MCF 10A (cell line): ENCODE measurements around the gene PGBD2. TPM values are rescaled to one million over a fixed set of nuclear protein-coding genes. Genes with fewer than 3 reads are reported as not detected.

ENCODE experiments used
- BruUV-seq: library from RNA; stranded (reverse); fragments of 400-500 nt; replicated peaks from 2 replicates; lab custom pipeline; 2021; lab: Mats Ljungman, UMichigan
- CTCF ChIA-PET: fragments of 300-600 bp; sonication (Branson Sonifier 250); formaldehyde crosslinking; extraction: SDS; loops from one replicate; lab custom pipeline; 2021; ENCODE audit warnings: antibody characterized with exemption, inconsistent platforms; lab: Yijun Ruan, JAX
- POLR2A ChIA-PET: fragments of 300-600, 350-650 bp; sonication (Branson Sonifier 250); formaldehyde crosslinking; extraction: SDS; loops from one replicate; lab custom pipeline; 2020; ENCODE audit warnings: antibody characterized with exemption, inconsistent platforms; lab: Yijun Ruan, JAX
- DNase-seq: peaks from one replicate; pipeline ENCODE4 v3.0.0-alpha.2; 2018; ENCODE audit not compliant: unreplicated experiment
- H3K27ac Mint-ChIP-seq: one replicate; pipeline ENCODE4 v1.8.0; 2022; ENCODE audit warnings: mild to moderate bottlenecking, low read depth, mixed read lengths; ENCODE audit not compliant: unreplicated experiment
- H3K27me3 Mint-ChIP-seq: one replicate; pipeline ENCODE4 v1.8.0; 2022; ENCODE audit warnings: mixed read lengths; ENCODE audit not compliant: insufficient read depth, unreplicated experiment
- H3K36me3 Mint-ChIP-seq: one replicate; pipeline ENCODE4 v1.8.0; 2022; ENCODE audit warnings: mild to moderate bottlenecking, moderate library complexity, mixed read lengths; ENCODE audit not compliant: insufficient read depth, unreplicated experiment
- H3K4me1 Mint-ChIP-seq: one replicate; pipeline ENCODE4 v1.8.0; 2022; ENCODE audit warnings: mixed read lengths; ENCODE audit not compliant: insufficient read depth, unreplicated experiment
- H3K4me3 Mint-ChIP-seq: one replicate; pipeline ENCODE4 v1.8.0; 2022; ENCODE audit warnings: mild to moderate bottlenecking, moderate library complexity, mixed read lengths; ENCODE audit not compliant: unreplicated experiment
- H3K9me3 Mint-ChIP-seq: one replicate; pipeline ENCODE4 v1.8.0; 2022; ENCODE audit warnings: mixed read lengths; ENCODE audit not compliant: unreplicated experiment
- intact Hi-C: fragments of 100-400 bp; cut with micrococcal nuclease; formaldehyde crosslinking; loops from 2 replicates; pipeline ENCODE4 v1.14.1; 2022
- total RNA-seq: library from RNA; stranded (reverse); gene quantifications from 2 replicates; pipeline ENCODE4 v1.2.3, GENCODE V29; 2022
- TF ChIP-seq, protein P1 (sequence below): fragments of 200-600 bp; IDR thresholded peaks from one replicate; pipeline ENCODE4 v1.8.0; 2022; ENCODE audit warnings: antibody characterized with exemption, mild to moderate bottlenecking; ENCODE audit not compliant: unreplicated experiment

PGBD2 gene
- total RNA-seq, 1 experiment from 2014 or later: 5.2 TPM

DNA sequence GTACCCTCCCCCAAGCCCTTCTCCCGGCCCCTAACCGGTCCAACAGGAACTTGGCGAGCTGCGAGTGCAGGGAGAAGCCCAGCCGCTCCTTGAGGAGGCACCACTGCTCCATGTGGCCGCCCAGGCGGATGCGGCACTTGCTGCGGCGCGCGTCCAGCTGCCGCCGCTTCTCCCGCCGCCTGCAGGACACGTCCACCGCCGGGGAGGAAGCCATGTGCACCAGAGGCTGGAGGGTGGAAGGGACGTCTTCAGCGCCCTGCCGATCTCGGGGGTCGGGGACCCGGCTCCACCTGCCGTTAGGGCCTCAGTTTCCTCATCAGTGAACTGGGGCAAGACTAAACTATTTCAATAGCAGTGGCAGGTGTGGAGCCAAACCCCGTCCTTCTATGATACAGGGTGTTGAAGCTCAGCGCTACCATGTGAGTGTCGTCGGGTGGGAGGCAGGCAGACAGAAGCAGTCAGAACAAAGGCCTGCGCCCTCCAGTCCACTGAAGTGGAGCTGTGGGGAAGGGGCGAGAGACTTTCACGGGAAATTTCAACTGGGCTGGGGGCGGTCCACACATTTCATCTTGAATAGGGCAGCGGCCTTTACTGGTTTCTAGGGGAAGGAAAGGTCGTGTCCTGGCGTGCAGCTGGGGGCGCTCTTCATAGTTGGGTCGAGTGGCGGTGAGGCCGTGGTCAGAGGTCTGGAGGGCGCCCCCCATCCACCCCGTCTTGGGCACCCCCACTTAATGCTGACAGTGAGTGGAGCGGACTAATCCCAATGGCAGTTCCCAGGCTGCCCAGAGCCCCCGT, 47.7 kb upstream of the PGBD2 start:
- Mint-ChIP-seq H3K4me1 (peaks cover 24% of the 10 kb centered on the region), H3K36me3 (peaks cover 17% of the 10 kb centered on the region), H3K9me3 (no peaks in the 10 kb centered on the region), H3K4me3 (peak overlapping the region; percentile 77), H3K27ac (peak overlapping the region; percentile 70), H3K27me3 (no peaks in the 10 kb centered on the region)
- DNase-seq: peak; percentile 78
- CTCF ChIA-PET: interaction anchor here (0.6 to 6.4 kb wide), 28 partner anchors 9 to 162 kb away, joined by 3 to 44 read pairs (median 5); partner anchors contain the start of genes PGBD2, SH3BP5L and ZNF672
- POLR2A ChIA-PET: interaction anchor here (0.7 to 9.8 kb wide), 21 partner anchors 9 to 154 kb away, joined by 3 to 234 read pairs (median 5); partner anchors contain the start of genes PGBD2, SH3BP5L and ZNF672
- TSS peak; percentile 51 for BruUV-seq
- intact Hi-C loops: loop anchor here (1.0 kb wide), 5 partner anchors 16 to 66 kb away; partner anchors contain the start of genes PGBD2 and ZNF672
- TF ChIP-seq, protein P1, sequence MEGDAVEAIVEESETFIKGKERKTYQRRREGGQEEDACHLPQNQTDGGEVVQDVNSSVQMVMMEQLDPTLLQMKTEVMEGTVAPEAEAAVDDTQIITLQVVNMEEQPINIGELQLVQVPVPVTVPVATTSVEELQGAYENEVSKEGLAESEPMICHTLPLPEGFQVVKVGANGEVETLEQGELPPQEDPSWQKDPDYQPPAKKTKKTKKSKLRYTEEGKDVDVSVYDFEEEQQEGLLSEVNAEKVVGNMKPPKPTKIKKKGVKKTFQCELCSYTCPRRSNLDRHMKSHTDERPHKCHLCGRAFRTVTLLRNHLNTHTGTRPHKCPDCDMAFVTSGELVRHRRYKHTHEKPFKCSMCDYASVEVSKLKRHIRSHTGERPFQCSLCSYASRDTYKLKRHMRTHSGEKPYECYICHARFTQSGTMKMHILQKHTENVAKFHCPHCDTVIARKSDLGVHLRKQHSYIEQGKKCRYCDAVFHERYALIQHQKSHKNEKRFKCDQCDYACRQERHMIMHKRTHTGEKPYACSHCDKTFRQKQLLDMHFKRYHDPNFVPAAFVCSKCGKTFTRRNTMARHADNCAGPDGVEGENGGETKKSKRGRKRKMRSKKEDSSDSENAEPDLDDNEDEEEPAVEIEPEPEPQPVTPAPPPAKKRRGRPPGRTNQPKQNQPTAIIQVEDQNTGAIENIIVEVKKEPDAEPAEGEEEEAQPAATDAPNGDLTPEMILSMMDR: peak; percentile 89

DNA sequence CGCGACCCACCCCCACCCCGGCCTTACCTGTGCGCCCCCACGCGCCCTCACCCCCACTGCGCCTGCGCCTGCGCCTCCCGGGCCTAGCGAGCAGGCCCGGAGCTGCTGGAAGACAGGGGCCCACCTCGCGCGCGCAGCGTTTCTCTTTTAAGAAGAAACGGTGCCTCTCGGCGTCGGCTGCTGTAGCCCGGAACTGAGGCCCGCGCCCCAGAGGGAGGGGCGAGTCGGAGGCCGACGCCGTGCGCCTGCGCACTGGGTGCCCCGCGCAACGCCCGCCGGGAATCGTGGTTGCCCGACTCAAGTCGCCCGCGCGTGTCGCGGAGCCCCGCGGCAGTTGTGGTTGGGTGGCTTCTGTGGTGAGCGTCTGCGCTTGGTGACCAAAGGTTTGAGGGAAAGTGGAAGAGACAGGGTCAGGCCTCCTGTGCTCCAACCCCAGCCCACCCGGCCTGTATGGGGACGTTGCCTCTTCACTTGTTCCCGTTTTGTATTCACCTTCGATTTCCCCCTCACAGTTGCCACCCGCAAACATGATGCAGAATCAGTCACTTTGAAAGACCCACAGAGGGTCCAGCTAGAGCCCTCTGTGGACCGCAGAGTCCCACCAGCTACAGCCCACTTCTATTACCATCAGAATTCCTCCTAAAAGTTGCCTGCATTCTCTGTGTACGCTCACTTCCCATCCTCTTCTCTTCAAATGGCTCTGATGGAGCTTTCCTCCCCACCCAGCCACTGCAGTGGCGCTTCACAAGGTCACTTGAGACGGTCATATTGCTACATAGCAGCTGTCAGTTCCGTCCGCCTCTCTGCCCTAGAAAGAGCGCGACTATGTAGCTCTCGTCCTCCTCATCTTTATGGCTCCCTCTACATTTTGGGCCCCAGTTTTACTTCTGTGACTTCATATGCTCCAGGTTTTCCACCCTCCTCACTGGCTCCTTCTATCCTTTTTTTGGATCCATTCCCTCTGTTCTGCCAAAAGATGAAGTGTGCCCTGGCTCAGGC, 46.8 kb upstream of the PGBD2 start, which contains the start of gene ZNF692:
Gene ZNF692, minus strand, starts transcription at position 195 of the 999 bp plus-strand sequence. CDS start 776 bp downstream, outside the sequence.
- Mint-ChIP-seq H3K4me3 (peak within 1 kb of the TSS; percentile 77), H3K4me1 (peaks cover 31% of the 10 kb centered on the region), H3K36me3 (peaks cover 17% of the 10 kb centered on the region), H3K9me3 (no peaks in the 10 kb centered on the region), H3K27me3 (no peaks in the 10 kb centered on the region), H3K27ac (peak within 1 kb of the TSS; percentile 70)
- ChIA-PET POLR2A (interaction anchor here (0.6 to 9.8 kb wide), 26 partner anchors 10 to 467 kb away, joined by 3 to 234 read pairs (median 4); partner anchors contain the start of genes PGBD2, SH3BP5L and ZNF672), CTCF (interaction anchor here (0.6 to 6.4 kb wide), 28 partner anchors 8 to 236 kb away, joined by 3 to 44 read pairs (median 5); partner anchors contain the start of genes PGBD2, SH3BP5L and ZNF672)
- DNase-seq: peak; percentile 100
- TF ChIP-seq, protein P1: no peak
- BruUV-seq: TSS peak; percentile 71
- intact Hi-C loops: loop anchor here (1.0 kb wide), 5 partner anchors 15 to 65 kb away; partner anchors contain the start of genes PGBD2 and ZNF672

DNA sequence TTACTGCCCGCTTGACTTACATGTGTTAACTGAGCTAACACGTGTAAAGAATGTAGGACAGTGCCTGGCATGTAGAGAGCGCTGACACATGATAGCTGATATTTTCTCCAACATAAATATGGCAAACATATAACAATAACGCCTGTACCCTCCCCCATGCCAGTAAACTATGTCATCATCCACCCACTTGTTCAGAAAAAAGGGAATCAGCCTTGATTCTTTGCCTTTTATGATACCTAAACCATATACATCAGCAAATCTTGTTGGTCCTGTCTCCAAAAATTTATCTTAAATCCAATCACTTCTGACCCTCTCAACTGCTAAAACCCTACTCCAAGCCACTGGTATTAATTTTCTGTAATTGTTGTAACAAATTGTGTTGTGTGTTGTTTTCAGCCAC, 46.0 kb upstream of the PGBD2 start:
- Mint-ChIP-seq H3K27ac (peak overlapping the region; percentile 70), H3K36me3 (peaks cover 15% of the 10 kb centered on the region), H3K4me1 (peaks cover 32% of the 10 kb centered on the region), H3K4me3 (peak overlapping the region; percentile 77), H3K27me3 (no peaks in the 10 kb centered on the region), H3K9me3 (no peaks in the 10 kb centered on the region)
- intact Hi-C loops: no loop called here
- BruUV-seq: no TSS peak
- TF ChIP-seq, protein P1: no peak
- ChIA-PET CTCF (interaction anchor here (0.6 to 6.4 kb wide), 10 partner anchors 13 to 237 kb away, joined by 3 to 44 read pairs (median 6); partner anchors contain the start of genes PGBD2 and ZNF672), POLR2A (interaction anchor here (0.7 to 9.8 kb wide), 10 partner anchors 10 to 156 kb away, joined by 3 to 234 read pairs (median 13); partner anchors contain the start of genes PGBD2, SH3BP5L and ZNF672)
- DNase-seq: no peak
